H1 (cell line): Measurements from ENCODE around the gene SEMA3G. TPM values are rescaled to one million over a fixed set of nuclear protein-coding genes. Genes with fewer than 3 reads are reported as not detected.

Experiments
- CTCF ChIA-PET: fragments of 300-600 bp; sonication (Branson Sonifier 250); formaldehyde crosslinking; loops from one replicate; lab custom pipeline; 2021; ENCODE audit not compliant: partially characterized antibody; lab: Charles Lee
- POLR2A ChIA-PET: fragments of 300-600 bp; sonication (Branson Sonifier 250); formaldehyde crosslinking; loops from one replicate; lab custom pipeline; 2021; ENCODE audit warnings: inconsistent platforms; ENCODE audit not compliant: partially characterized antibody; lab: Charles Lee
- DNase-seq, 2 experiments: peaks; one replicate each; pipeline versions ENCODE4 v3.0.0 to v3.0.0-alpha.2; 2010 to 2022; ENCODE audit warnings: low spot score in 2 of 2, low read depth in 1 of 2, mixed read lengths in 1 of 2
- FAIRE-seq: peaks from 2 replicates; lab custom pipeline; 2011; peaks lifted over from hg19 to GRCh38; lab: Jason Lieb, UNC
- H2AFZ ChIP-seq: 2 replicates; pipeline ENCODE4 v1.8.1; 2012; ENCODE audit warnings: low read length, inconsistent platforms
- H2AK5ac ChIP-seq: 2 replicates; pipeline ENCODE4 v1.6.1; 2013; ENCODE audit warnings: low read depth, low read length
- H2BK120ac ChIP-seq: replicated peaks from 2 replicates; pipeline ENCODE3; 2013; ENCODE audit warnings: low read depth, low read length, inconsistent platforms
- H2BK12ac ChIP-seq: 2 replicates; pipeline ENCODE4 v1.6.1; 2013; ENCODE audit warnings: low read depth, low read length
- H2BK15ac ChIP-seq: 2 replicates; pipeline ENCODE4 v1.6.1; 2013; ENCODE audit warnings: low read length
- H2BK20ac ChIP-seq: 2 replicates; pipeline ENCODE4 v1.6.1; 2013; ENCODE audit warnings: low read length
- H2BK5ac ChIP-seq: 2 replicates; pipeline ENCODE4 v1.6.1; 2013; ENCODE audit warnings: low read depth, low read length
- H3K14ac ChIP-seq: 2 replicates; pipeline ENCODE4 v1.6.1; 2013; ENCODE audit warnings: inconsistent platforms; ENCODE audit not compliant: insufficient read length
- H3K18ac ChIP-seq: 2 replicates; pipeline ENCODE4 v1.6.1; 2013; ENCODE audit warnings: low read length; ENCODE audit errors: extremely low read depth
- H3K23ac ChIP-seq: 2 replicates; pipeline ENCODE4 v1.6.1; 2013; ENCODE audit warnings: inconsistent platforms; ENCODE audit not compliant: insufficient read length
- H3K23me2 ChIP-seq: 2 replicates; pipeline ENCODE4 v1.6.1; 2013; ENCODE audit warnings: low read depth, low read length
- H3K27ac ChIP-seq: 2 replicates; pipeline ENCODE4 v1.6.1; 2011; ENCODE audit warnings: low read depth, low read length, inconsistent platforms
- H3K27me3 ChIP-seq, 4 experiments: replicated peaks in 1 of 4; 1 replicate in 1 of 4; 2 replicates in 3 of 4; pipeline versions ENCODE4 v1.6.1 to v1.8.1; 2011 to 2013; ENCODE audit warnings: low read length in 3 of 4, mild to moderate bottlenecking in 3 of 4, inconsistent platforms in 2 of 4, mixed read lengths in 2 of 4, moderate library complexity in 1 of 4; ENCODE audit not compliant: control insufficient read depth in 3 of 4, insufficient read depth in 3 of 4; ENCODE audit errors: extremely low read depth in 1 of 4
- H3K36me3 ChIP-seq, 4 experiments: 2 replicates each; pipeline versions ENCODE4 v1.6.1 to v1.8.1; 2011 to 2013; ENCODE audit warnings: mild to moderate bottlenecking in 4 of 4, low read length in 3 of 4, moderate library complexity in 2 of 4, control low read depth in 1 of 4, inconsistent platforms in 1 of 4; ENCODE audit not compliant: insufficient read depth in 4 of 4, control insufficient read depth in 2 of 4
- H3K4ac ChIP-seq: replicated peaks from 2 replicates; pipeline ENCODE3; 2013; ENCODE audit warnings: low read length, low read depth, mixed read lengths, inconsistent platforms; ENCODE audit not compliant: insufficient read length
- H3K4me1 ChIP-seq, 4 experiments: replicated peaks in 1 of 4; 1 replicate in 1 of 4; 2 replicates in 3 of 4; pipeline versions ENCODE4 v1.6.1 to v1.8.1; 2011 to 2013; ENCODE audit warnings: low read length in 3 of 4, inconsistent platforms in 2 of 4, mixed read lengths in 1 of 4; ENCODE audit not compliant: insufficient read depth in 4 of 4, control insufficient read depth in 3 of 4
- H3K4me2 ChIP-seq, 2 experiments: 2 replicates each; pipeline versions ENCODE4 v1.6.1 to v1.8.1; 2011 to 2013; ENCODE audit warnings: low read depth in 2 of 2, low read length in 2 of 2, control low read depth in 1 of 2, inconsistent platforms in 1 of 2, mild to moderate bottlenecking in 1 of 2; ENCODE audit not compliant: insufficient read depth in 1 of 2
- H3K4me3 ChIP-seq, 4 experiments: fragments of 200-600, 300-600 bp in 1 of 4; sonication (generic), shearing (Covaris generic), sonication (Bioruptor Twin) in 1 of 4; 2 replicates each; pipeline versions ENCODE4 v1.5.1 to v1.8.1; 2011 to 2016; ENCODE audit warnings: low read length in 4 of 4, low read depth in 3 of 4, control low read depth in 2 of 4, inconsistent platforms in 2 of 4, mild to moderate bottlenecking in 2 of 4, mixed read lengths in 1 of 4, moderate library complexity in 1 of 4; ENCODE audit not compliant: insufficient read depth in 2 of 4; ENCODE audit errors: extremely low read depth in 1 of 4
- H3K56ac ChIP-seq: replicated peaks from 2 replicates; pipeline ENCODE3; 2013; ENCODE audit warnings: low read depth, mild to moderate bottlenecking, mixed read lengths, low read length, inconsistent platforms; ENCODE audit not compliant: insufficient read length
- H3K79me1 ChIP-seq: 2 replicates; pipeline ENCODE4 v1.6.1; 2013; ENCODE audit warnings: low read depth, low read length, control low read depth
- H3K79me2 ChIP-seq, 2 experiments: 2 replicates each; pipeline versions ENCODE4 v1.6.1 to v1.8.1; 2012 to 2013; ENCODE audit warnings: low read length in 2 of 2, mild to moderate bottlenecking in 2 of 2, inconsistent platforms in 1 of 2; ENCODE audit not compliant: insufficient read depth in 2 of 2, control insufficient read depth in 1 of 2
- H3K9ac ChIP-seq, 4 experiments: replicated peaks in 1 of 4; 1 replicate in 1 of 4; 2 replicates in 3 of 4; pipeline versions ENCODE4 v1.6.1 to v1.8.1; 2011 to 2013; ENCODE audit warnings: low read depth in 3 of 4, low read length in 3 of 4, control low read depth in 2 of 4, mild to moderate bottlenecking in 2 of 4, moderate library complexity in 2 of 4, inconsistent platforms in 1 of 4; ENCODE audit errors: extremely low read depth in 1 of 4
- H3K9me3 ChIP-seq, 2 experiments: 2 replicates each; pipeline versions ENCODE4 v1.6.1 to v1.8.1; 2012 to 2013; ENCODE audit warnings: mild to moderate bottlenecking in 2 of 2, moderate library complexity in 2 of 2, control low read depth in 1 of 2, inconsistent platforms in 1 of 2, low read depth in 1 of 2, low read length in 1 of 2, mixed read lengths in 1 of 2; ENCODE audit not compliant: insufficient read depth in 2 of 2
- H4K20me1 ChIP-seq, 2 experiments: replicated peaks in 1 of 2; 2 replicates each; pipeline versions ENCODE3 to v1.8.1; 2011 to 2013; ENCODE audit warnings: inconsistent platforms in 2 of 2, low read length in 2 of 2, mild to moderate bottlenecking in 1 of 2; ENCODE audit not compliant: insufficient read depth in 2 of 2, control insufficient read depth in 1 of 2
- H4K5ac ChIP-seq: 2 replicates; pipeline ENCODE4 v1.6.1; 2013; ENCODE audit warnings: low read length, low read depth, mixed read lengths, inconsistent platforms; ENCODE audit not compliant: insufficient read length
- H4K8ac ChIP-seq: 2 replicates; pipeline ENCODE4 v1.8.0; 2013; ENCODE audit warnings: mild to moderate bottlenecking, moderate library complexity, low read length, inconsistent platforms; ENCODE audit not compliant: insufficient read depth; ENCODE audit errors: extremely low read depth
- H4K91ac ChIP-seq: replicated peaks from 2 replicates; pipeline ENCODE3; 2013; ENCODE audit warnings: low read length, mixed read lengths, inconsistent platforms; ENCODE audit not compliant: insufficient read length
- BCL11A ChIP-seq, 2 experiments: IDR thresholded peaks; one replicate each; pipeline ENCODE4 v1.6.1; 2011; ENCODE audit warnings: low read depth in 2 of 2, low read length in 2 of 2, mild to moderate bottlenecking in 2 of 2
- EZH2 ChIP-seq: fragments of 200-600 bp; sonication (generic); IDR thresholded peaks from 2 replicates; pipeline ENCODE4 v1.7.1; 2012; ENCODE audit warnings: low read depth, mild to moderate bottlenecking, moderate library complexity, low read length, inconsistent platforms; ENCODE audit not compliant: severe bottlenecking
- GABPA ChIP-seq: IDR thresholded peaks from 2 replicates; pipeline ENCODE4 v1.6.1; 2011; ENCODE audit warnings: mild to moderate bottlenecking, low read length, moderate library complexity, borderline replicate concordance; ENCODE audit not compliant: insufficient read depth
- HDAC2 ChIP-seq, 2 experiments: fragments of 300-600 bp in 1 of 2; sonication (generic) in 1 of 2; IDR thresholded peaks; 2 replicates each; pipeline ENCODE4 v1.6.1; 2011 to 2012; ENCODE audit warnings: low read depth in 2 of 2, low read length in 2 of 2, mild to moderate bottlenecking in 2 of 2, moderate library complexity in 2 of 2, borderline replicate concordance in 1 of 2, inconsistent platforms in 1 of 2
- KDM4A ChIP-seq: IDR thresholded peaks from one replicate; pipeline ENCODE4 v1.7.1; 2012; ENCODE audit warnings: low read depth, mild to moderate bottlenecking, moderate library complexity, low read length, inconsistent platforms; ENCODE audit not compliant: severe bottlenecking
- MAX ChIP-seq: IDR thresholded peaks from 2 replicates; pipeline ENCODE4 v1.6.1; 2012; ENCODE audit warnings: inconsistent platforms
- POLR2A ChIP-seq, 2 experiments: IDR thresholded peaks; 1 replicate in 1 of 2; 2 replicates in 1 of 2; pipeline ENCODE4 v1.6.1; 2011; ENCODE audit warnings: low read depth in 2 of 2, low read length in 2 of 2, mild to moderate bottlenecking in 2 of 2; ENCODE audit errors: control extremely low read depth in 1 of 2
- SAP30 ChIP-seq: fragments of 300-600 bp; sonication (generic); IDR thresholded peaks from 2 replicates; pipeline ENCODE4 v1.7.1; 2012; ENCODE audit warnings: low read length, moderate library complexity, mild to moderate bottlenecking, inconsistent platforms; ENCODE audit not compliant: insufficient read depth, insufficient replicate concordance
- SRF ChIP-seq: IDR thresholded peaks from 2 replicates; pipeline ENCODE4 v1.6.1; 2011; ENCODE audit warnings: mild to moderate bottlenecking, low read depth, low read length, moderate library complexity
- TAF1 ChIP-seq: IDR thresholded peaks from 2 replicates; pipeline ENCODE4 v1.6.1; 2011; ENCODE audit warnings: mild to moderate bottlenecking, low read depth, low read length
- TBP ChIP-seq: IDR thresholded peaks from 2 replicates; pipeline ENCODE4 v1.6.1; 2011; ENCODE audit warnings: low read depth, low read length, improper control_type of control experiment
- WGBS, 2 experiments: shearing (Covaris generic) in 1 of 2; methylation state at CpG; one replicate each; pipeline versions ENCODE4 v1.1.6 to v1.1.7; 2013 to 2015; ENCODE audit warnings: low lambda C conversion rate in 2 of 2, mixed read lengths in 2 of 2, inconsistent platforms in 1 of 2, low coverage in 1 of 2, missing lambda C conversion rate in 1 of 2; ENCODE audit not compliant: insufficient replicate concordance in 2 of 2, insufficient coverage in 1 of 2, insufficient read length in 1 of 2; ENCODE audit errors: extremely low coverage in 1 of 2, missing lambda C conversion rate in 1 of 2; 5-methylcytosine and 5-hydroxymethylcytosine counted together
- polyA plus RNA-seq, 7 experiments: library from polyadenylated mRNA; depleted of rRNA in 3 of 7; stranded (reverse) in 5 of 7; unstranded in 2 of 7; fragments of >200 nt in 5 of 7; fragments of 200-250 nt in 2 of 7; gene quantifications; 1 replicate in 5 of 7; 2 replicates in 1 of 7; 4 replicates in 1 of 7; pipeline versions ENCODE4 v1.2.1 to v1.2.3, GENCODE V29; 2011 to 2013; ENCODE audit warnings: missing spikeins in 2 of 7, mixed read lengths in 2 of 7
- total RNA-seq: library from RNA; stranded (reverse); fragmentation: NEBNext Ultra II Directional; extraction: Animal tissue kit (Norgen Biotek cat#: 25700); gene quantifications from 2 replicates; pipeline ENCODE4 v1.2.1, GENCODE V29; 2021

The SEMA3G gene
- total and polyA plus RNA-seq, 2 of the 8 experiments (the other 6 are each of a cell fraction or from before 2014, with no cell fraction given), result 0.95 to 1.5 TPM

DNA sequence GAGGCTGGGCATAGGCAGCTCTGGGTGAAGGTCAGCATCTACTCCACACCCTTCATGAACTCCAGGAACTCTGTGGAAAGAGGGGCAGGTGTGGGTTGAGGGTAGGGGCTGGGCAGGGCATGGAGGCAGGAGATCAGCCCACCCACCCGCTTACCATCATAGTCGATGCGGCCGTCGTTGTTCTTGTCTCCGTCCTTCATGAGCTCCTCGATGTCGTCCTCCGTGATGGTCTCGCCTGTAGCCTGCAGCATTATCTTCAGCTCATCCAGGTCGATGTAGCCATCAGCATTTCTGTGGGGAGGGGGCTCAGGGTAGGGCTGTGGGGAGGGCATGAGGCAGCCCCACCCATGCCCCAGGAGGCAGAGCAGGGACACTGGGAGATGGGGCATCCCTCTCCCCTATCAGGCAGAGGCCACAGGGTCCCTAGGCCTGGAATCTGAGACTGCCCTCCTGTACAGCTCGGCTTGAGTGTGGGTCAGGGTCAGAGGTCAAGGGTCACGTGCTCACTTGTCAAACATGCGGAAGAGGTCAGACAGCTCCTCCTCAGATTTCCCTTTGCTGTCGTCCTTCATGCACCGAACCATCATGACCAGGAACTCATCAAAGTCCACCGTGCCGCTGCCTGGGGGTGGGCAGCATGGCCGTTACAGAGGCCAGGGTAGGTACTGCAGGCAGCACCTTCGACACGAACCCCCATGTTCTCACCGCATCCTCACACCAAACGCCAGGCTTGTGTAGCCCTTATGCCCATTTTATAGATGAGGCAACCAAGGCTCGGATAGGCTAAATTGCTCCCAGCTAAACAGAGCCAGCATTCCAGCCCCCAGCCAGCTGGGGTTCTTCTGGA lies 6.6 kb upstream of the SEMA3G start:
- DNase-seq (no peak), FAIRE-seq (no peak)
- no peak overlapping the region for H3K4me2 ChIP-seq
- H3K9me3 ChIP-seq, result no peaks in the 10 kb centered on the region
- H3K23me2 ChIP-seq, result peaks cover 6% of the 10 kb centered on the region
- no peaks in the 10 kb centered on the region for H3K36me3 ChIP-seq
- CTCF ChIA-PET, result interaction anchor here (0.6 to 12.8 kb wide), 6 partner anchors 9 to 173 kb away, joined by 3 to 109 read pairs (median 4); partner anchors contain the start of gene WDR82
- H2BK15ac ChIP-seq, result no peak overlapping the region
- H2BK20ac ChIP-seq, result no peak overlapping the region
- 0 out of 2 replicates have a peak overlapping the region, but pooled peaks have one; percentile 9 for H4K8ac ChIP-seq
- H3K27me3 ChIP-seq, result no peaks in the 10 kb centered on the region
- H2AK5ac ChIP-seq, result no peak overlapping the region
- H3K56ac ChIP-seq, result no peak overlapping the region
- no peaks in the 10 kb centered on the region for H3K79me1 ChIP-seq
- peaks cover 0 to 26% (median 10%) of the 10 kb centered on the region in 4 experiments; a peak in 6 of 7 replicates for H3K4me1 ChIP-seq
- H3K79me2 ChIP-seq, result peaks cover 0 to 6% of the 10 kb centered on the region in 2 experiments; a peak in 2 of 4 replicates
- no peak overlapping the region for H4K5ac ChIP-seq
- H3K18ac ChIP-seq, result no peak overlapping the region
- POLR2A ChIA-PET, result interaction anchor here (0.9 to 12.3 kb wide), 4 partner anchors 8 to 48 kb away, joined by 3 to 112 read pairs (median 7); no protein-coding TSS in a partner anchor
- H2BK12ac ChIP-seq, result peak overlapping the region; percentile 82; the same call in 1 of the 2 replicates
- no peaks in the 10 kb centered on the region for H4K20me1 ChIP-seq
- H3K4ac ChIP-seq, result no peak overlapping the region
- no peak overlapping the region for H3K27ac ChIP-seq
- H3K9ac ChIP-seq, result no peak overlapping the region
- no peak overlapping the region for H3K4me3 ChIP-seq
- H2BK120ac ChIP-seq, result no peak overlapping the region
- 92% methylated on average over 24 of the region's 24 CpGs; no CpG with 5 or more reads in 1 of the 2 experiments for WGBS, 2 experiments
- H3K14ac ChIP-seq, result no peak overlapping the region
- H3K23ac ChIP-seq, result no peak overlapping the region
- H2AFZ ChIP-seq, result no peak overlapping the region
- peak overlapping the region; percentile 45; the same call in 1 of the 2 replicates for H2BK5ac ChIP-seq
- H4K91ac ChIP-seq, result no peak overlapping the region
- no peak for TF ChIP-seq POLR2A (IDR thresholded peaks at IDR 0.05; ENCODE audit: control extremely low read depth in 1 of 2, low read depth in 2 of 2, low read length in 2 of 2)
- no peak for TF ChIP-seq EZH2
- TF ChIP-seq KDM4A, result no peak
- no peak for TF ChIP-seq TAF1
- peak; percentile 43; the same call in 1 of the 2 replicates for TF ChIP-seq MAX
- no peak for TF ChIP-seq BCL11A (IDR thresholded peaks at IDR 0.05; ENCODE audit: low read depth in 2 of 2, low read length in 2 of 2)
- no peak for TF ChIP-seq GABPA
- no peak for TF ChIP-seq SRF
- TF ChIP-seq HDAC2 (IDR thresholded peaks at IDR 0.05; ENCODE audit: borderline replicate concordance in 1 of 2, low read depth in 2 of 2, low read length in 2 of 2), result no peak
- TF ChIP-seq SAP30, result no peak
- TF ChIP-seq TBP, result no peak
